CD14-positive monocyte (primary cell): ENCODE results near the gene SGMS1. TPM values are rescaled to one million over a fixed set of nuclear protein-coding genes. Genes with fewer than 3 reads are reported as not detected.

Experiments
- DNase-seq, 3 donors: peaks; one replicate each; pipeline ENCODE4 v3.0.0-alpha.2; 2011 to 2022
- H2AFZ ChIP-seq: 2 replicates; pipeline ENCODE4 v1.6.0; 2012; ENCODE audit warnings: mild to moderate bottlenecking, low read depth, low read length, inconsistent platforms; ENCODE audit not compliant: insufficient read depth, poor library complexity, severe bottlenecking
- H3K27ac ChIP-seq, 2 donors: 1 replicate in 1 of 2; 2 replicates in 1 of 2; pipeline ENCODE4 v1.5.1; 2012 to 2013; ENCODE audit warnings: low read length in 2 of 2, control low read depth in 1 of 2, inconsistent platforms in 1 of 2, low read depth in 1 of 2, mild to moderate bottlenecking in 1 of 2
- H3K27me3 ChIP-seq, 2 donors: one replicate each; pipeline versions ENCODE4 v1.6.0 to v1.6.1; 2011 to 2013; ENCODE audit warnings: low read length in 2 of 2; ENCODE audit not compliant: control insufficient read depth in 2 of 2, insufficient read depth in 2 of 2
- H3K36me3 ChIP-seq, 2 donors: replicated peaks in 1 of 2; 1 replicate in 1 of 2; 2 replicates in 1 of 2; pipeline versions ENCODE4 v1.5.1 to v1.6.1; 2012 to 2013; ENCODE audit warnings: low read length in 2 of 2, control low read depth in 1 of 2, inconsistent platforms in 1 of 2, mild to moderate bottlenecking in 1 of 2; ENCODE audit not compliant: insufficient read depth in 2 of 2, control insufficient read depth in 1 of 2
- H3K4me1 ChIP-seq, 2 donors: 1 replicate in 1 of 2; 2 replicates in 1 of 2; pipeline versions ENCODE4 v1.5.1 to v1.6.1; 2012 to 2013; ENCODE audit warnings: low read length in 2 of 2, control low read depth in 1 of 2, inconsistent platforms in 1 of 2, mild to moderate bottlenecking in 1 of 2, moderate library complexity in 1 of 2; ENCODE audit not compliant: insufficient read depth in 2 of 2, control insufficient read depth in 1 of 2
- H3K4me2 ChIP-seq: replicated peaks from 2 replicates; pipeline ENCODE3; 2012; ENCODE audit warnings: low read length, moderate library complexity, mild to moderate bottlenecking; ENCODE audit not compliant: poor library complexity, severe bottlenecking; ENCODE audit errors: extremely low read depth
- H3K4me3 ChIP-seq, 3 experiments: fragments of 200-600 bp in 1 of 3; sonication (generic) in 1 of 3; replicated peaks in 1 of 3; 1 replicate in 2 of 3; 2 replicates in 1 of 3; pipeline ENCODE4 v1.5.1; 2011 to 2013; ENCODE audit warnings: low read length in 3 of 3, mild to moderate bottlenecking in 3 of 3, control low read depth in 2 of 3, low read depth in 2 of 3, inconsistent platforms in 1 of 3, moderate library complexity in 1 of 3
- H3K79me2 ChIP-seq: 2 replicates; pipeline ENCODE4 v1.6.0; 2012; ENCODE audit warnings: mild to moderate bottlenecking, control low read depth, inconsistent platforms, low read length, moderate library complexity; ENCODE audit not compliant: insufficient read depth
- H3K9ac ChIP-seq: 2 replicates; pipeline ENCODE4 v1.6.0; 2017; ENCODE audit warnings: low read length, mild to moderate bottlenecking; ENCODE audit not compliant: insufficient read depth, poor library complexity, severe bottlenecking
- H3K9me3 ChIP-seq, 2 donors: replicated peaks in 1 of 2; 1 replicate in 1 of 2; 2 replicates in 1 of 2; pipeline versions ENCODE4 v1.5.1 to v1.6.1; 2012 to 2013; ENCODE audit warnings: low read length in 2 of 2, control low read depth in 1 of 2; ENCODE audit not compliant: control insufficient read depth in 1 of 2, insufficient read depth in 1 of 2
- H4K20me1 ChIP-seq: 2 replicates; pipeline ENCODE4 v1.6.0; 2012; ENCODE audit warnings: mild to moderate bottlenecking, low read length, control low read depth, moderate library complexity; ENCODE audit not compliant: insufficient read depth
- H3K27ac Mint-ChIP-seq, 7 donors: one replicate each; pipeline ENCODE4 v1.8.0; 2020; ENCODE audit warnings: mild to moderate bottlenecking in 7 of 7, mixed read lengths in 7 of 7, moderate library complexity in 6 of 7, inconsistent platforms in 2 of 7
- H3K27me3 Mint-ChIP-seq, 3 donors: one replicate each; pipeline ENCODE4 v1.8.0; 2021 to 2022; ENCODE audit warnings: low read depth in 3 of 3, mild to moderate bottlenecking in 3 of 3, mixed read lengths in 3 of 3, moderate library complexity in 3 of 3, inconsistent platforms in 1 of 3
- H3K36me3 Mint-ChIP-seq, 2 donors: one replicate each; pipeline ENCODE4 v1.8.0; 2020; ENCODE audit warnings: mixed read lengths in 2 of 2, inconsistent platforms in 1 of 2, mild to moderate bottlenecking in 1 of 2
- H3K4me1 Mint-ChIP-seq: one replicate; pipeline ENCODE4 v1.8.0; 2020; ENCODE audit warnings: mild to moderate bottlenecking, mixed read lengths
- H3K4me3 Mint-ChIP-seq, 2 donors: one replicate each; pipeline ENCODE4 v1.8.0; 2020; ENCODE audit warnings: mild to moderate bottlenecking in 2 of 2, mixed read lengths in 2 of 2, moderate library complexity in 1 of 2
- H3K9me3 Mint-ChIP-seq, 7 donors: one replicate each; pipeline ENCODE4 v1.8.0; 2020 to 2022; ENCODE audit warnings: mixed read lengths in 7 of 7, mild to moderate bottlenecking in 6 of 7, moderate library complexity in 6 of 7, inconsistent platforms in 2 of 7
- CTCF ChIP-seq: fragments of 200-600 bp; IDR thresholded peaks from one replicate; pipeline ENCODE4 v1.8.0; 2022; ENCODE audit warnings: antibody characterized with exemption, mild to moderate bottlenecking
- WGBS: methylation state at CpG from one replicate; pipeline ENCODE4 v1.1.5; 2013; ENCODE audit warnings: missing lambda C conversion rate; ENCODE audit not compliant: insufficient coverage; 5-methylcytosine and 5-hydroxymethylcytosine counted together
- intact Hi-C, 2 donors: fragments of 100-400 bp; cut with micrococcal nuclease; formaldehyde crosslinking; loops; one replicate each; pipeline versions ENCODE4 v1.15.0 to v1.15.1; 2023
- polyA plus RNA-seq, 3 donors: library from polyadenylated mRNA; depleted of rRNA in 1 of 3; unstranded in 2 of 3; stranded (reverse) in 1 of 3; fragments of 300-500 nt in 2 of 3; fragments of >200 nt in 1 of 3; fragmentation: Illumina TruSeq in 2 of 3; gene quantifications; 1 replicate in 2 of 3; 2 replicates in 1 of 3; pipeline ENCODE4 v1.2.3, GENCODE V29; 2012 to 2021

SGMS1 gene
- polyA plus RNA-seq, 3 donors = 19.5 to 20.6 (median 20.4) TPM

DNA sequence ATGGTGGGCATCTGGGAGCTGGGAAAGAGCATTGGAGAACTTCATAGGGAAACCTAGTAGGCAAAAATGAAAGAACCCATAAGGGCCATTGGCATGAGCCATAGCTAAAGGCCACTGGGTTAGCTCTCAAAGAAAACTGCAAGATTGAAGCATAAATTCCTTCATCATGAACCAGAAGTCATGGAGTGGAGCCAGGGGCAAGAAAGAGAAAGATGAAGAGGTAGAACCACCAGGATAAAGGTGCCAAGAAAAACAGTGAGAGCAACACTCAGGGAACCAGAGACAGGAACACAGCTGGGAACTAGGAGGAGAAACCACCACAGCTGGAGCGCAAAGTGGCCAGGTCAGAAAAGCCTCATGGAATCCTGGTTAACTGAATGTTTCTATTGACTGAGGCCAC is 11.5 kb upstream of the SGMS1 start:
- H3K4me1 ChIP-seq = no peaks in the 10 kb centered on the region
- Mint-ChIP-seq H3K36me3 (peaks cover 0 to under 1% of the 10 kb centered on the region in 2 donors), H3K9me3 (no peaks in the 10 kb centered on the region), H3K4me1 (peaks cover 7% of the 10 kb centered on the region), H3K27ac (peak overlapping the region in 2 of 7 donors; percentile 6 to 50), H3K4me3 (no peak overlapping the region), H3K27me3 (peaks cover 0 to 7% (median 5%) of the 10 kb centered on the region in 3 donors)
- intact Hi-C loops = no loop called here
- no peak overlapping the region for H3K27ac ChIP-seq
- no peaks in the 10 kb centered on the region for H3K36me3 ChIP-seq
- H3K4me2 ChIP-seq = no peak overlapping the region
- H3K9me3 ChIP-seq = no peaks in the 10 kb centered on the region
- H2AFZ ChIP-seq = no peak overlapping the region
- no peak for DNase-seq
- H4K20me1 ChIP-seq = no peaks in the 10 kb centered on the region
- no peak overlapping the region for H3K4me3 ChIP-seq
- WGBS = 100% methylated on average over 1 of the region's 1 CpG
- H3K9ac ChIP-seq = no peak overlapping the region
- no peaks in the 10 kb centered on the region for H3K27me3 ChIP-seq
- TF ChIP-seq CTCF = no peak
- no peaks in the 10 kb centered on the region for H3K79me2 ChIP-seq

GRCh38 chr10:50634479-50634878 is 10.7 kb upstream of the SGMS1 start:
- TF ChIP-seq CTCF = no peak
- intact Hi-C loops = no loop called here
- H3K27ac Mint-ChIP-seq = no peak overlapping the region
- no peaks in the 10 kb centered on the region for H4K20me1 ChIP-seq
- H2AFZ ChIP-seq = no peak overlapping the region
- no peak overlapping the region for H3K4me3 Mint-ChIP-seq
- no peak overlapping the region for H3K27ac ChIP-seq
- WGBS = no CpG with 5 or more reads among the region's 1 CpG
- no peaks in the 10 kb centered on the region for H3K9me3 Mint-ChIP-seq
- no peaks in the 10 kb centered on the region for H3K36me3 ChIP-seq
- no peaks in the 10 kb centered on the region for H3K4me1 ChIP-seq
- no peaks in the 10 kb centered on the region for H3K27me3 ChIP-seq
- no peak for DNase-seq
- H3K36me3 Mint-ChIP-seq = peaks cover 0 to 6% of the 10 kb centered on the region in 2 donors
- peaks cover 0 to 5% (median 5%) of the 10 kb centered on the region in 3 donors for H3K27me3 Mint-ChIP-seq
- no peak overlapping the region for H3K4me2 ChIP-seq
- H3K9ac ChIP-seq = no peak overlapping the region
- peaks cover 7% of the 10 kb centered on the region for H3K4me1 Mint-ChIP-seq
- no peaks in the 10 kb centered on the region for H3K79me2 ChIP-seq
- H3K9me3 ChIP-seq = no peaks in the 10 kb centered on the region
- H3K4me3 ChIP-seq = no peak overlapping the region
